NCI-H2029 treated with DMSO at 0.1 percent for 48 hours (cell line): ENCODE data around the gene TUBA4B.
"Not testable (repeated sequence)": the region's sequence is repeated elsewhere in the genome, so short reads cannot be mapped to it uniquely, and the experiment has no call there.

ENCODE experiments used
- DNase-seq: peaks from one replicate; lab custom pipeline; 2025; lab: John Stamatoyannopoulos, UW

TUBA4B gene

DNA sequence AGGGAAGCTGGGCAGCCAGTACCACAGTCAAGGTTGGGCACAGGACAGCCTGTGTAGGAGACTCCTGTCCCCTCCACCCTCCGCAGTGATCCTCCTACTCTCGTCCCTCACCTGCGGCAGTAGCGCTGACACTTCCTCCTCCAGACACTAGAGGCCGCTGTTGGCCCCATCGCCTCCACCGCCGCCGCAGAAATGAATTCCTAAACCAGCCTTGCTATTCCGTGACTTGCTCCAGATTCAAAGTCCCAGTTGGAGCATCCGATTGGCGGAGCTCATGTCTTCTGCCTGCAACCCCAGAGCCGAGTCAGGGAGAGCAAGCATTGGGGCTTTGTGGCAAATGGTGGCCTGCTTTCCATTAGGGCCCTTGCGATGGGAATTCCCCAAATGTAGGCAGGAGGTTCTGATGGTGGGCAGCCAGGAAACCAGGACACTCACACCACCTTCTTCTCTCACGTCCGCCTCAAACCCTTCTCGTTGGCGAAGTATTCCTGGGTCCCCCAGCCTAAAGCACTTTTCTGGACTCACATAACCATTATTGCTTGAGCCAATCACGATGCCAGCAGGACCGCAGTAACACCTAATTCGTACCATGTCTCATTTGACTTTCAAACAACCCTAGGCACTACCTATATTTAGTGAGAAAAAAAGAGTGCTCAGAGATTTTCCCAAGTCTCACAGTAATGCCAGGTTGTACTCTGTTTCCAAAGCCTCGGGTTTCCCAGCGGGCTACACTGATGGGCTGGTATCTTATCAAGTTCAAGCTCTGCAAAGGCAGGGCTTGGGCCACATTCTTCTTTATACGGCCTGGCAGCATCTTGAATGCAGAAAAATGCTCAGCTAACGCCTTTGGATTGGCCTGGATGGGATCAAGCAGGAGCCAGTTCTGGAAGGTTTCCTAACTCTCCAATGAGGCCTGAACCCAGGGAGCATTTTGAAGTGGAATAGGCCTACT, 24.9 kb downstream of the TUBA4B start:
- DNase-seq, result peak; percentile 68

DNA sequence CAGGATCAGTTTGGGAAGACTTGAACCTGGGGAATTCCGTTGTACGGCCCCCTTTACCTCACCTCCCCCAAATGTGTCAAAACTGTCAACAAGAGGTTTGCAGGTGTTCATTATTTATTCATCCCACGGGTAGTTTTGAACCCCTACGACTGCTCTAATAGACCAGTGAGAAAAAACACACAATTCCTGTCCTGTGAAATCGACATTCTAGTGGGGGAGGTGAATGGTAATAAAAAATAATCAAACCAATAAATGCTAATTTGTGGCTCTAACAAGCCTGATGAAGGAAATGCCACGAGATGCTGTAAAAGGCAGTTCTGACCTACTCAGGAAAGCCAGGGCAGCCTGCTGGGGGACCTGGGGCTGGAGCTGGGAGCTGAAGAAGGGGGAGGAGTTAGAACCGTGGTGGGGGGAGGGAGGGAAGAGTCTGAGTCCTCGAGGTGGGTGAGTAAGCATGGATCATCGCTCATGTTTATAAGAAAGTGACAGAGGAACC, 25.7 kb downstream of the TUBA4B start:
- DNase-seq, result peak; percentile 42

GRCh38 chr2:219279151-219279915, 26.3 kb downstream of the TUBA4B start, which contains the start of gene DNAJB2:
TSS of gene DNAJB2 (plus strand) at chr2:219279366. CDS start at chr2:219279834, 468 bp downstream.
- peak; percentile 77 for DNase-seq

DNA sequence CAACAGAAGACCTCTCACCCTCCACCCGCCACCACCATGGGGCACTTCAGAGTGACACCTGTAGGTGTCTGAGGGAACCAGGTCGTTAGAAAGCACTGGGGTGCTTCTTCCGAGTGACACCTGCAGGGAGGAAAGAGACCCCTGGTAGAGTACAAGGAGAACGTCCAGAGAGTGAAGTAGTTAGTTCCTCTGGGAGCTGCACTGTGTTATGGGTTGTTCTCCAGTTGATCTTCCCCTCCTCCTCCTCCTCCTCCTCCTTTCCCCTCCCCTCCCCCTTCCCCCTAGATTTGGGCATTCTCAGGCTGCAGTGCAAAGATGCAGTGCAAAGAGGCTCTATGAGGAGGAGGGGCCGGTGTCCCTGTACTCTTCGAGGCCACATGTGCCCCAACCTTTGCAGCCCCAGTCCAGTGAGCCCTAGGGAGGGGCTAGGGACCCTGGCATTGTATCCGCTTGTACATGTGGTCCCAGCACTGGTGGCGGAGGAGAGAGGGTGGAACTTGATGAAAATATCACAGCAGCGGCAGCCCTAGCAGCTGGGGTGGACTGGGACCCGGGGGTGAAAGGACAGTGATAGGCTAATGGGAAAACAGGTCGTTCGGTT, 27.0 kb downstream of the TUBA4B start:
- no peak for DNase-seq

DNA sequence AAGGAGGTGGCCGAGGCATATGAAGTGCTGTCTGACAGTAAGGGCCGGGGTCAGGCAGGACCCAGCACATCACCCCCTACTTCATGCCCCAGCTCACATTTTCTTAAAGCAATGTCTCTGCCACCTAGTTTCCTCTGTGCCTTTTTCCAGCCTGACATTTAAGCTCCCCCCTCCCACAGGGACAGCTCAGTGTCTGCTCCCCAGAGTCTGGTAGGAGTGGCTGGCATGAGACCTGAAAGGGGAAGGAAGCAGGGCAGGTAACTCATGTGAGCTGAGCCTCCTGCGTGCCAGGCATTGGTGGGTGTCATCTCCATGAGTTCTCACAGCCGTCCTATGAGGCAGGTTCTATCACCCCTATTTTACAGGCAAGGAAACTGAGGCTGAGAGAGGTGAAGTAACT, 27.6 kb downstream of the TUBA4B start:
- no peak for DNase-seq

GRCh38 chr2:219281588-219281987, 28.5 kb downstream of the TUBA4B start:
- DNase-seq, result no peak

GRCh38 chr2:219282375-219282774, 29.3 kb downstream of the TUBA4B start:
- DNase-seq, result no peak

DNA sequence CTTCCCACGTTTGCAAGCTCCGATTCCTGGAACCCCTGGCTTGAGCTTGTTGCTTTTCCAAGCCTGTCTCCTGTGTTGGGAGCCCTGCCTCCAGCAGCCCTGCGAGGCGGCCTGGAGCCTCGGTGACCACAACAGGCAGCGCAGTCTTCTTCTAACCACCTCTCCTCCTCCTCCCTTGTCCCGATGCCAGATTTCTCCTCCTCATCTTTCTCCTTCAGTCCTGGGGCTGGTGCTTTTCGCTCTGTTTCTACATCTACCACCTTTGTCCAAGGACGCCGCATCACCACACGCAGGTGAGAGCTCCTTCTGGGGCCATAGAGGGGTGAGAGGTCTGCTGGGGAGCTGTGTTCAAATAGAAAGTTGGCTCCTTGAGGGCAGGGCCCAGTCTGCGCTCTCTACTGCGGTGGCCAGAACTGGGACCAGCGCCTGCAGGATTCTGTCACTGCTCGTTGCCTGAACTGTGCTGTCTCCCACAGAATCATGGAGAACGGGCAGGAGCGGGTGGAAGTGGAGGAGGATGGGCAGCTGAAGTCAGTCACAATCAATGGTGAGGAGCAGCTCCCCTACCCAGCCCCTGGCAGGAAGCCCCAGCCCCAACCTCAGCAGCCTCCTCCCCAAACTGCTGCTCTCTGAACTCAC, 30.0 kb downstream of the TUBA4B start:
- DNase-seq, result no peak

DNA sequence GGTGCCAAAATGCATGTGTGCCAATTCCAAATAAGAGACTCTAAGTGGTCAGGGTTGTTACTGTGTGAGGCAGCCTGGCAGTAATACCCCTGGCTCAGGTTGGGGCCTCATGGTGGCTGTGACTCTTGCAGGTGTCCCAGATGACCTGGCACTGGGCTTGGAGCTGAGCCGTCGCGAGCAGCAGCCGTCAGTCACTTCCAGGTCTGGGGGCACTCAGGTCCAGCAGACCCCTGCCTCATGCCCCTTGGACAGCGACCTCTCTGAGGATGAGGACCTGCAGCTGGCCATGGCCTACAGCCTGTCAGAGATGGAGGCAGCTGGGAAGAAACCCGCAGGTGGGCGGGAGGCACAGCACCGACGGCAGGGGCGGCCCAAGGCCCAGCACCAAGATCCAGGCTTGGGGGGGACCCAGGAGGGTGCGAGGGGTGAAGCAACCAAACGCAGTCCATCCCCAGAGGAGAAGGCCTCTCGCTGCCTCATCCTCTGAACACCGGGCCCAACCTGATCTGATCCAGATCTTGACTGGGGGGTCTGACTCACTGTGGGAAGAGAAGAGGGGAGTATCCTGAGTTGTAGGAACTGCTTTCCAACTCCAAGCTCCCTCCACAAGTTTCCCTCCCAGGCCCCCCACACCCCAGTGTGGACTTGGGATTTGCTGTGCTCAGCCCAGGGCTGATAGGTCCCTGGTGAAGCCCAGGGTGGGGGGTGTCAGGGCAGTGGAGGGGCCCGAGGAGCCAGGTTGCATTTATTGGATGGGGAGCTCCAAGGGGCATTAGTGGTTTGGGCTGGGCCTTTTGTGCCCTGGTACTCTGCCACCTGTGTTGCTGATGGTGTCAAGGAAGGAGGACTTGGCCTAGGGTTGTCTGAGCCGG, 31.7 kb downstream of the TUBA4B start:
- no peak for DNase-seq

- no peak for DNase-seq
Observed at GRCh38 chr2:219285373-219285735, 32.3 kb downstream of the TUBA4B start.

- DNase-seq, result no peak
Observed at GRCh38 chr2:219285894-219286425, 32.9 kb downstream of the TUBA4B start.

DNA sequence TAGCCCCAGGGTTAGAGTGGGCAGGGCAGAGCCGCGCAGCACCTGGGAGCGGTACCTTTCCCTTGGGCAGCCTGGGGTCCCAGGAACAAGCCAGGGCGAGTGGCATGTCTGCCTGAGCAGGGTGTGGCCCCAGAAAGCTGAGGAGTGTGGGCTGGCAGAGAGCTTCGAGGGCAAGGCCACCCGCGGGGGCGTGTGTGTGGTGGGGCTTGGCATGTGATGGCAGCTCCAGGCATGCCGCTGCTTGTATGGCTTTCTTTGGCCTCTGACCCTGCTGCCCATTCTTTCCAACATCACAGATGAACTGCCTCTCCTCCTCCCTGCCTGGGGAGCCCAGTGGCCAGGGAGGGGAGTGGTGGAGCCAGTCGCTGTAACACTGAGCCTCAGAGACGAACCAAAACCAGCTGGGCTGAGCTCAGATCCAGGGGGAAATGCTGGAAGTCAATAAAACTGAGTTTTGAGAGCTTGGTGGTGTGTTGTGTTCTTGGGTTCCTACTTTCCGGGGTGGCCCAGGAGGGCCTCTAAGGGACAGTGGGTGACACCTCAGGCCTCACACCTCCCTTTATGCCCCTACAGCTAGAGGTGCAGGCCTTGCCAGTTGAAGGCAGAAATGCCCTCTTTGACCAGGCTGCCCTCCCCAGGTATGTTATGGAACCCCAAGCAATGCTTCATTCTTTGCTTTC, 33.5 kb downstream of the TUBA4B start:
- no peak for DNase-seq

- DNase-seq, result not testable (repeated sequence)
Observed at GRCh38 chr2:219287116-219287440, 34.0 kb downstream of the TUBA4B start.

GRCh38 chr2:219287580-219288265, 34.7 kb downstream of the TUBA4B start:
- DNase-seq, result no peak

DNA sequence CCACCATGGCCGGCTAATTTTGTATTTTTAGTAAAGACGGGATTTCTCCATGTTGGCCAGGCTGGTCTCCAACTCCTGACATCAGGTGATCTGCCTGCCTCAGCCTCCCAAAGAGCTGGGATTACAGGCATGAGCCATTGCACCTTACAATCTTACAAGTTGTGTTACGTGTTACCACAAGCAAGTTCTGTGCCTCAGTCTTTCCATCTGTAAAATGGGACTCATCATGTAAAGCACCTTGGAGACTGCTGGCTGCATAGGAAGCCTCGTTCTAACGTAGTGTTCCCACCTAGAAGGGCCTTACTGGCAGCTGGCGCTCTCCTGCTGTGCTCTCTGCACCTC, 36.1 kb downstream of the TUBA4B start:
- DNase-seq, result no peak

- DNase-seq, result no peak
Observed at GRCh38 chr2:219289537-219290361, 36.7 kb downstream of the TUBA4B start.

GRCh38 chr2:219290381-219291171, 37.5 kb downstream of the TUBA4B start:
- no peak for DNase-seq

DNA sequence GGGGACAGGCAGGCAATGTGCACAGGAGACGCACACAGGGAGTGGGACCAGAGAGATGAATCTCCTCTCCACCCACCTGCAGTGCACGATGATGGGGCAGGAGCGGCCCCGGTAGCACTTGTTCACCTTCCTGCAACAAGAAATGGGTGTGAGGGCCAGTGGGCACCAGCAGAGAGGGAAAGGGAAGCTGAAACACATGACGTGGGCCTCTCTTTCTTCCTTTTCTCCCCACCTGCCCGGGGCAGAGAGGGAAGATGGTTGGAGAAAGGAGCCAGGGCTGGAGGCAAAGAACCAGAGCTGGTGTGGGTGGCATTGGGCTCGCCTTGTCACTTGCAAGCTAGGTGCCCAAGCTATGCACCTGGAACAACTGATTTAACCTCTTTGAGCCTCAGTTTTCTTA, 38.4 kb downstream of the TUBA4B start:
- DNase-seq, result no peak
